GM19035 (cell line): Measurements from ENCODE around the gene KLHL29.
"Not testable (repeated sequence)": the region's sequence is repeated elsewhere in the genome, so short reads cannot be mapped to it uniquely, and the experiment has no call there.

ENCODE experiments used
- ATAC-seq: cut with Tn5 transposase; IDR thresholded peaks from one replicate; pipeline ENCODE4 v1.9.1; 2021; ENCODE audit not compliant: unreplicated experiment

The KLHL29 gene

DNA sequence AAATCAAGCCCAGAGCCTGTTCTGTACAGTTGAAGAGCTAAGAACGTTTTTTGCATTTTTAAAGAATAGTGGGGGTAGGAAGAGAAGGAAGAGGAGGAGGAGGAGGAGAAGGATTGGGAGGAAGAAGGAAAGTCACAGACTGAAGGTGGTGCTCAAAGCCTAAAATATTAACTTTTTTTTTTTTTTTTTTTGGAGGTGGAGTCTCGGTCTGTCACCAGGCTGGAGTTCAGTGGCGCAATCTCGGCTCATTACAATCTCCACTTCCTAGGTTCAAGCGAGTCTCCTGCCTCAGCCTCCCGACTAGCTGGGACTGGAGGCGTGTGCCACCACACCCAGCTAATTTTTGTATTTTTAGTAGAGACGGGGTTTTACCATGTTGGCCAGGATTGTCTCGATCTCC lies 18.3 kb upstream of the KLHL29 start:
- ATAC-seq: no peak

DNA sequence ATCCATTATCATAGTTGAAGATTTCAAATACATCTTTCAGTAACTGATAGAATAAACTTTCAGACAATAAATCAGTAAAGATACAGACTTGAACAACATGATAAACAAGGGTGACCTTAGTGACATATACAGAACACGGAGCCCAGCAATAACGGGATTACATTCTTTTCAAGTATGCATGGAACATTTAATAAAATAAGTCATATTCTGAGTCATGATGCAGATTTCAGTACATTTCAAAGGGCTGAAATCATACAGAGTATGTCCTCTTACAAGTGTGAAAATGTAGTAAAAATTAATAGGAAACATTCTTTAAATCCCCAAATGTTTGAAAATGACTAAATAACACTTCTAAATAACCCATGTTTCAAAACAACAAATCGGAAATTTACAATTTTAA lies 17.2 kb upstream of the KLHL29 start:
- no peak for ATAC-seq

DNA sequence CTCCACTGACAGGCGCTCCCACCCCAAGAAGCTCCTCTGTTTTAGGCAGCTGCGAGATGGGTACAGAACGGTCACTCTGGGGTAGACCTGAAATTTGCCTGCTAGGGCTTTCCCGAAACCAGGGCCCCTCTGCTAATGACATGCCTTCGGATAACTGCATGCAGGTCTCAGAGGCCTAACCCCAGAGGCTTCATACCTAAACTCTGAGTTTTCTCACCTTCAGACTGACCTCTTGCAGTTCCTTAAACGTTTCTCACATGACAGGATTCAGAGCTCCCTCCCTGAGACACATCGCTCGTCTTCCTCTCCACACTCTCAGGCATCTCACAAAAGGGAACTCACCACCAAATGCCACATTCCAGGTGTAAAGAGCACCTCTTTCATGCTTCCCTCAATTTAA lies 11.3 kb upstream of the KLHL29 start:
- ATAC-seq: no peak

DNA sequence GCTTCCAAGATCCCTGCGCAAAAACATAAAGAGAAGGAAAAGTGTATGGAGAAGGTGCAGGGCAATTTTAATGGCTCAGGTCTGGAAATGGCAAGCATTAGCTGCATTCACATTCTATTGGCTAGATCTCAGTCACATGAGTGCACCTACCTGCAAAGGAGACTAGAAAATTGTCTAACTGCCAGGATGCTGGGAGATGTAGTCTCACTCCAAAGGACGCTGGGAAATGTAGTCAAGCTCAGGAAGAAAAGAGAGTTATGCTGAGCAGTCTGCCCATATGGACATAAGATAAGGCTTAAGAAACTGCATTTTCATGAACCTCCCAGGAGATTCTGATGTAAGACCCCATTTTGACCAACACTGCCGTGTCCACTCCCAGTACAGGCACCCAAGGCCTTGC lies 9.5 kb upstream of the KLHL29 start:
- no peak for ATAC-seq

DNA sequence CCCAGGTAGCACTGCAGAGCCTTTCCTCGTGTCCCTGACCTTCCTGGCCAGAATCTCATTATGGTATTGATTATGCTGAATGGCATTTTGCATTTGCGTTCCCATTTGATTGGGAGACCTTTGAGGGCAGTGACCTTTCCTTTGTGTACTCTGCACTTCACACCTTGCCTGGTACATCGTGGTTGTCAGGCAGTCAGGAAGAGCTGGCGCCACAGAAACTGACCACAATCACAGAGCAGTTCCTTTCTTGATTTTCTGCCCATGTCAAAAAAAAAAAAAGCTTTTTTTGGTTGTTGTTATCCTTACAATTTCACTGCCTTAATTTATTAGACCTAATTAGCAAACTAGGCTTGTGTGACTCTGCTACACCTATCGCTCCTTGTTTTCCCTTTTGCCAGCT lies 8.9 kb upstream of the KLHL29 start:
- no peak for ATAC-seq

DNA sequence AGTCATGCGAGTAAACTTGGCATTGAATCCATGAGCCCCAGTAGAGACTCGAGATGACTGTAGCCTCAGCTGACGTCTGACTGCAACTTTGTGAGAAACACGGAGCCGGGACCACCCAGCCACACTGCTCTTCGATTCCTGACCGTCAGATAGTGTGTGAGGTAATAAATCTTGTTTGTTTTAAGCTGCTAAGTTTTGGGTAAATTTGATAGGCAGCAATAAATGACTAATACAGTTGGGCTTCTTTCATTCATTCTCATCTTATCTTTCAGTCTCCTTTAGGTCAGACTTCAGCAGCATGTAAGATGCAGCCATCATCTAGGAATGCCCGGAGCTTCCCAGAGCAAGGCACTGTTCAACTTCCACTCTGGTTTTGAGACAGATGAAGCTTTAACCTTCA lies 8.0 kb upstream of the KLHL29 start:
- ATAC-seq: no peak

DNA sequence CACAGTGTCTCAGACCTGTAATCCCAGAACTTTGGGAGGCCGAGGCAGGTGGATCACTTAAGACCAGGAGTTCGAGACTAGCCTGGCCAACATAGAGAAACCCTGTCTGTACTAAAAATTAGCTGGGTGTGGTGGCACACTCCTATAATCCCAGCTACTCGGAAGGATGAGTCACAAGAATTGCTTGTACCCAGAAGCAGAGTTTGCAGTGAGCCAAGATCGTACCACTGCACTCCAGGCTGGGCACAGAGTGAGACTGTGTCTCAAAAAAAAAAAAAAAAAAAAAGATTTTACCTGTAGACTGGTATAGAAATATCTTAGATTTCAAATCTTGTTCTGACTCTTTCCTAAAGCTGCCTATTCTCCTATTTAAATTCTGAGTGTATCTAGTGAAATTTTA lies 7.2 kb upstream of the KLHL29 start:
- ATAC-seq: no peak

DNA sequence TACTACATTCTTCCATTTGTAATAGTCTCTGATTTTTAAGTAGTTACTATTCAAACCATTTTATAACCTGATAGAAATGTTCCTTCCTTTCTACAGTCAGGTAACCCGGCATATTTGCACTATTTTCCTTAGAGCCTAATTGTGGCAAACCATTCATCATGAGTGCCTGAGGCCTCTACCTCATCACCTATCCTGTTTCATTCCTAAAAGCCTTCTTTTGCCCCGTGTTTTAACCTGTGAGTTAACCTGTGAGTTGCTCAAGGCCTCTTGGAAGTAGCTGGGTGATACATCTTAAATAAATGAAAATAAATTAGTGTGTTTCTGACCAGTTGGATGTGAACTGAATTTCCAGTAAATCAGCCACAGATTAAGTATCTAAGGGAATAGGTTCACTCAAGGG lies 6.5 kb upstream of the KLHL29 start:
- ATAC-seq: no peak

DNA sequence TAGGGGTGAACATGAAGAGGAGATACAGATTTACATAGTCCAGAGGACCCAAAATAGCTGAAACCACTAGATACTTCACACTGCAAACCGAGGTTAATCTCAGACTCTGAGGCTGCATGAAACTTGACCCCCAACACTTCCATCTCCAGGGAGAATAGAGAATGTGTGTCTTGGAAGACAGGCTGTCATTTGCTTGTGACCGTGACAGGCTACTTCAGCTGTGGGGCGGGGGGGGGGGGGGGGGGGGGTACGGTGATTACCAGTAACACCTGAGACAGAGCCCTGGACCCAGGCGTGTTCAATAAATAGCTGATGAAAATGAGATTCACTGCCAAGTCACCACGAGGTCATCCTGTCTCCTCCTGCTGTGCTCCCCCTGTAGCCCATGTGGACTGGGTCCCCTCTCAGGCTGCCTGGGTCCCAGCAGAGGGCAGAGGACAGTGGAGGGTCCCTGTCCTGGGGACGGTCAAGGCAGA lies 5.7 kb upstream of the KLHL29 start:
- ATAC-seq: no peak

DNA sequence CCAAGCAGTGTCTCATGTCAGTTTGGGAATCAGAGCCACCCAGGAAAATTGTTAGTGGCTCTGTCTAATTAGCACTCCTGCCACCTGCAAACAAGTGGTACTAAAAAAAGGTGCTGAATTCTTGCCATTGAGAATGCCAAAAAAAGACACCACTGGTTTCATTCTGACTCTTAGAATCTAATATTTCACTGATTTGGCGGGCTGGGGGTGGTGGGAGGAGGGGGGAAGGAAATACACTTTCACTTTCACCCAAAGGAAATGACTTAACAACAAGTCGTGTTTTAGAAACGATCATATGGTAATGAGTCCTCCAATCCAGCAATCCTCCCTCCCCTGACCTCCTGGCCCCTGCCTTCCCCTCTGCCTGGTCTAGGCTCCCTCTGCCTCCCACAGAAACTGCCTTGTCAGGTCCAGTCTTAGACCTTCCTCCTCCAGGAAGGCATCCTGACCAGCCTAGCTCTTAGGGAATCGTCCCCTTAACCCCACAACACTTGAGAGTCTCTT lies 4.4 kb upstream of the KLHL29 start:
- ATAC-seq: peak; percentile 30

DNA sequence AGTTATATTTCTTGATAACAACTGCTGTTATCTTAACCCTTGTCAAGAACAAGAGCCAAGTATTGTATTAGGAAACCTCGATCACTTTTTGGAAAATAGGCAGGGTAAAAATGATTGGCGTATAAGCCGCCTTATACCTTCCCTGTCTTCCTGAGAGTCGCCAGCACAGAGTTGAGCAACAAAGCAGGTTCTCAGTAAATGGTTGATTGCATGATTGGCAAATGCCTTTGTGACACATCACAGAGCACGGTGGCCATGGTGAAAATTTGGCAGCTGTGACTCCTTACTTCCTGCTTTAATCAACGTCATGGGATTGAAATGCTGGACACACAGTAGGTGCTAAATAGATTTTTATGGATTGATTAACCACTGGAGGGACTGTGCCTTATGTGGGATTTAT lies 3.9 kb upstream of the KLHL29 start:
- ATAC-seq: no peak

DNA sequence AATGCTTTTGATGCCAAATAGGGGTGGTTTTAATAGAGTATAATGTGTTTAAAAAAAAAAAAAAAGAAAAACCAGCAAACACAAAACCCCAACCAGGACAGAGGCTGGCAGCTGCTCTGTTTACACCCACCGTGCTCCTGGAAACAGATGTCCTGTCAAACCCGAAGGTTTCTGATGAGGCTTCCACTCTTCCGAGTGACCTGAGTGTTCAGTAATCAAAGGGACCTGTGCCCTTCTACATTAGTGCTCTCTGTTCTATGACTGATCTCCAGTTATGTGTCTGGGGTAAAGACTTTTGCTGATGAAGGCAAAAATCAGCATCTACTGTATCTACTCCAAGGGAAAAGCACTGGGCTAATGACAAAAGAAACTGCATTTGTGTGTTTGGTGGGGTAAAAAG lies 3.5 kb upstream of the KLHL29 start:
- no peak for ATAC-seq

DNA sequence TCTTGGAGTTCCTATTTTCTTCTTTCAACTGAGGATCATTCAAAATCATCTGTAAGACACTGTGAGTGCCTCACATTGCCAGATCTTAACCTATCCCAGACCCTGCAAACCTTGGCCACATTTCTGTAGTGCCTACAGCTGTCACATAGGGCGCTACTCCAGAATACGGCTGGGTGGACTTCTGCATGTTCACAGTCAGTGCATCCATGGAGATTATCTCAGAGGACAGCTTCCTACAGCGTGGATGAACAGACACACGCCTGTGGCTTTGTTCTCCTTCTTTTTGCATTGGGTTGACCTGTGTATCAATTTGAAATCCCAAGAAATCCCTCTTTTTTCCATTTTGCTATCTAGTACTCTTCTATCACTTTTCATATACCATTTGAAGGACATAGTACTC lies 1.9 kb upstream of the KLHL29 start:
- ATAC-seq: no peak

DNA sequence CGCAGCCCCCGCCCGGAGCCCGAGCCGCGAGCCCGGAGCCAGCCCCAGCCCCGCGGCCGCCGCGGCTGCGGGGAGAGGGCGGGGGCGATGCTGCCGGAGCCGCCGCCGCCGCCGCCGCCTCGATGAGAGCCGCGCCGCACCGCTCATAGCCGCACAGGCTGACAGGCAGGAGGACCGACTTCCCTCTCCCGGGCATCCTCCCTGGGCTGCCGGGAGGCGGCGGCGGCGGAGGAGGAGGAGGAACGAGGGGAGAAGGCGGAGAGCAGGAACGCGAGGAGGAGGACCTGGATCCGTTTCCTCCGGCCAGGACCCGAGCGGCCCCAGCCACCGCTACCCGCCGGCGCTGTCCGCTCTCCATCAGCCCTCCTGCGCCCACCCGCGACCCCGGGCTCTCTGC lies 370 bp downstream of the KLHL29 start:
- ATAC-seq: peak; percentile 34

DNA sequence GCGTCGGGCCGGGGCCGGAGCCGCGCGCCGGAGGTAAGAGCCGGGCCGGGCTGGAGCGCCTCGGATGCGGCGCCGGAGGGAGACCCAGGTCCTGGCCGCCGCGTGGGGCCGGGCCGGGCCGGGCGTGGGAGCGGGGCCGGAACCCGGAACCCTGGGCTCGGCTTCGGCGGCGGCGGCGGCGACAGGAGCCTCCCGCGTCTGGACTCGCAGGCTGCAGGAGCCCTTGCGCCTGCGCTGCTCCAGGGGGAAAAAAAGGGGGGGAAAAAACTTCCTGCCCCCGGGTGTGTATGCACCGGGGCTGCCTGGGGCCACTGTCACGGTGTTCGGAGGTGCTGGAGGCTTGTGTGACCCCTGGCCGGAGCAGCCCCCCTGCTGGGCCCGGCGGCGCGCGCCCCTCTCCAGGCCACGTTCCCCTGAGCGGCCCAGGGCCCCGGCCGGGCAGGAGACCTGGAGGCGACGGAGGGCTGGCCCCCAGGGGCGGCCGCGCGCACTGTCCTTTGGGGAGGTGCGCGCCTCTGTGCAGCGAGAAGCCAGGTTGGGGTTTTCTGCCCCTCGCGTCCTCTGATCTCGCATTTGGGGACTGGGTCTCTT lies 864 bp downstream of the KLHL29 start:
- peak; percentile 31 for ATAC-seq

DNA sequence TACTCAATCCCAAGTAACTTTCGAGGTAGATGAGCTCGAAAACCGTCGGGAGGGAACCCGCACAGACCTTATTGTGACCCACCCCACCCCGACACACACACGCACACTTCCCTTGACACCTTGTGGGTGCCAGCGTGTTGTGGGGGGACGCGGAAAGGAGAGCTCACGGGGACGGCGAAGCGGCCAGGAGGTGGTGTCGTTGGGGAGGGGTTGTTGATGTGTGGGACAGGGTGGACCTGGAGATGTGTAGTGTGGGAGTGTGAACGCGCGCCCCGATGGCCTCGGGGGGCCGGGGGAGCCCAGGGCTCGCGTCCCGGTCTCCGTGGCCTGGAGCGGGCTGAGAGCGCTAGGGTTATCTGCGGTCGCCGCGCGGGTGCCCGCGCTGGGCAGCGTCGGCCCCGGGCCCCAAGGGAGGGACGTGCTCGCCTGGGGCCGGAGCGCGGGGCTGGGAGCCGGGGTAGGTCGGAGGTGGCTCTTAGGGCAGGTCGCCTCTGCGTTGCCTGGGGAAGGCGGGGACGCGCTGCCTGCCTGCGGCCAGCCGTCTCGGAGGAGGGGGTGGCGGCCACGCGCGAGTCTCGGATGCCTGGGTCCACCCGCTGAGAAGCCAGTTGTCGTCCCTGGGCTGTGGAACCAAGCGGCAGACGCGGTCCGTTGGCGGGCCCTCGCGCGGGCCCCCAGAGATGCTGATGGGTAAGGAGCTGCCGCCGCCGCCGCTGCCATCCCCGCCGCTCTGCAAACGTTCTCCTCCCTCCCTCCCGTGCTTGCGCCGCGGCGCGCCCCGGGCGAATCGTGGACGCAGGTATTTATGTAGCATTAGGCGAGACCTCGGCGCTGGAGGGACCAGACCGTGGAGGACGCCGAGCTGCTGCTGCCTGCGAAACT lies 1.6 kb downstream of the KLHL29 start:
- ATAC-seq: no peak

DNA sequence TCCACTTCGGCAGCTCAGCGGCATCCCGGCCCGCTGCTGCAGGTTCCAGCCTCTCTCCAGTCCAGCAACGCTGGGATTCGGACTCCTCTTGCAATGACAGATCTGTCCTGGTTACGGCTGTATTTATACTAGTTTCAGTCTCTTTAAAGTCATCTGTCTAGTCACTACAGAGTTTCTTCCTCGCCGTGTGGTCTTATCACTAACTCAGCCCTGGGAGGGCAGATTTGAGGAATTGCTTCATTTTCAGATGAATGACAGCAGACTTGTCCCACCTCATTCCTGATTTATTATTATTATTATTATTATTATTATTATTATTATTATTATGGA lies 2.2 kb downstream of the KLHL29 start:
- ATAC-seq: no peak

DNA sequence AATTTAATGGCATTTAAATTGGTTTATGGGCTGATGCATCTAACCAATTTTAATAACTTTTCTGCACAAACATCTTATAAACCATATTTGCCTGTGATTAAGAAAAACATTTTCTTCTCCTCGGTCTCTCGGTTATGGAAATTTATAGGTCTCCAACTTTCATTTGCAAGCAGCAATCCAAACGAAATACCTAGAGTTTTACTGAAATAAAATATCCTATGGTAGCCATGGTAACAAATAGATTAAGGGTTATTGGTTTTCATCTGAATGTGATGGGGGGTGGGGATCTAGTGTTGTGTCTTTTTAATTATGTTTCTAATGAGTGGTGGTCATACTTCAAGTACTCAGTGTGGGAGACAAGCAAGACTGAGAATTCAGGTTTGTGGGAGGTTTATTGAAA lies 2.9 kb downstream of the KLHL29 start:
- no peak for ATAC-seq

DNA sequence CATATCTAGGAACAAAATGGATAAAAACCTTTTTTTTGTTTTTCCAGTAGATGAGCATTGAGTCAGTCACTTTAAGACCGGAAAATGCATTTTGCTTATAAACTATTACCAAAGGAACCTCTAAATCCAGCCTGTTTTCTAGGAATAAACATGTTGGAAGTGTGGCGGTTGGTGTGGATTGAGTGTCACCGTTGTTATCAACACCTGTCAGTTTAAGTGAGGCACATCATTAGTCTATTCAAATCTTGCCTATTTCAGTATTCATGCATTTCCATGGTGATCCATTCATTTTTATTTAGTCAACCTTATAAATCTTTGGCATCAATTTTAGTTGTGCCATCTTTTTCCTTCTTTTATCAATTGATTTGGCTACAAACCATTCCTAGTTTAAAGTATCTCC lies 3.3 kb downstream of the KLHL29 start:
- no peak for ATAC-seq

DNA sequence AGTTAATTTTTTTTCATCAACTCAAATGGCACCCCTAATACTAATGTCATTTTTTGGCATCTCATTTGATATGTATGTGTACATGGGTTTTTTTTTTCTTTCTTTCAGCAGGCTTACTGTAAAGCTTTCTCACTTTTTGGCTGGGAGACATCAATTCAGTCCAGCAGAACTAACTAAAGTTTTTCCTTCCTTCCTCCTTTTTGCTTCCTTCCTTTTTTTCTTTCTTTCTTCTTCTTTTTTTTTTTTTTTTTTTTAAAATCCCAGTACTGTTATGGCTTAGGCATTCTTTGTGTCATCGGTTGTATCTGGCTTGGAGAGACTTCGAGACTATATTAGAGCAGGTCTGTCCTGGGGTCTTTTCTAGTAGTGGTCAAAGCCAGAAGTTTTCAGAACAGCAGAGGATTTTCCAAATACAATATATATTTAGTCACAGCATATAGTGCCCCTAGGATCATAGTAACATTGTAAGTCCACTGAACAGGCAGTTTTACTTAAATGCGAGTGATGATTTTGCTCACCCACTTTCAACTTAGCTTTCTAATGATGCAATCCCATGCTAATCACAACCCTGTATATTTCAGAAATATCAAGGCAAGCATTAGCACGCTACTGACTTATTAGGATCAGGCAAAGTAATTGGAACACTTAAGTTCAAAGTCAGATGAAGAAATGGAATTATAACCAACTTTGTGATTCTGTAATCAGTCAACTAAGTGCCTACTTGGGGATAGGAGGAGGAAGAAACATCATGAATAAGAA lies 4.0 kb downstream of the KLHL29 start:
- no peak for ATAC-seq

DNA sequence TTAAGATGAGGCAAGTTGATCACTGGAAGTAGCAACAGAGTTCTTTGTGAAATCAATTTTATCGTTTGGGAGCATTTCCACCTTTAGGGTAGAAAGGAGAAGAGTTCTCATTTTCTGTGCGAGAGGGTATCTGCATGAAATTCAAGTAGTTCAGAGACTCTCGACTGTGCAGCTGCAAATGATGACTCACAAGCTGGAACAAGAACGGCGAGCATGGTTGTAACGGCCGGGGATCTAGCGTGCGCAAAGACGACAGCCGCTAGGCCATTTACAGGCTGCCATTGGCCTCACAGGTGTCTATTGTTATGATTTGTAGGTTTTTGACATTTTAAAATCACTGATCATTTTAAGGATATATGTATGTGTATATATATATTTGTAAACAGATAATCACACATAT lies 5.2 kb downstream of the KLHL29 start:
- ATAC-seq: no peak

DNA sequence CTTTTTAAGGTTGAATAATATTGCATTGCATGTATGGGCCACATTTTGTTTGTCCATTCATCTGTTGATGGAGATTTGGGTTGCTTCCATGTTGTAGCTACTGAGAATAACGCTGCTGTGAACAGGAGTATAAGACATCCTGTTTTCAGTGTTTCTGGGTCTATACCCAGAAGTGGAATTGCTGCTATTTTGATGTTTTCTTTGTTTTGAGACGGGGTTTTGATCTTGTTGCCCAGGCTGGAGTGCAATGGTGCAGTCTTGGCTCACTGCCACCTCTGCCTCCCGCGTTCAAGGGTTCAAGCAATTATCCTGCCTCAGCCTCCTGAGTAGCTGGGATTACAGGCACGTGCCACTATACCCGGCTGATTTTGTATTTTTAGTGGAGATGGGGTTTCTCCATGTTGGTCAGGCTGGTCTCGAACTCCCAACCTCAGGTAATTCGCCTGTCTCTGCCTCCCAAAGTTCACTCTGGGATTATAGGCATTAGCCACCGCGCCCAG lies 6.3 kb downstream of the KLHL29 start:
- ATAC-seq: not testable (repeated sequence)
